Prostate gland (tissue), 2 donors: Measurements from ENCODE around the gene GOLGB1.

Experiments used
- POLR2AphosphoS5 ChIP-seq: sonication (generic); formaldehyde crosslinking; IDR thresholded peaks from one replicate; pipeline ENCODE4 v1.6.1; 2017; ENCODE audit warnings: antibody characterized with exemption
- TF ChIP-seq, protein P1 (sequence below), 4 experiments: fragments of 200-600 bp in 2 of 4; fragments of 450-650 bp in 2 of 4; sonication (generic) in 2 of 4; IDR thresholded peaks; 1 replicate in 3 of 4; 2 replicates in 1 of 4; pipeline ENCODE4 v1.5.1; 2016 to 2019; ENCODE audit warnings: antibody characterized with exemption in 4 of 4, mild to moderate bottlenecking in 2 of 4, moderate library complexity in 2 of 4

GRCh38 chr3:121752772-121753171 lies 3.2 kb upstream of the GOLGB1 start:
- TF ChIP-seq, protein P1, sequence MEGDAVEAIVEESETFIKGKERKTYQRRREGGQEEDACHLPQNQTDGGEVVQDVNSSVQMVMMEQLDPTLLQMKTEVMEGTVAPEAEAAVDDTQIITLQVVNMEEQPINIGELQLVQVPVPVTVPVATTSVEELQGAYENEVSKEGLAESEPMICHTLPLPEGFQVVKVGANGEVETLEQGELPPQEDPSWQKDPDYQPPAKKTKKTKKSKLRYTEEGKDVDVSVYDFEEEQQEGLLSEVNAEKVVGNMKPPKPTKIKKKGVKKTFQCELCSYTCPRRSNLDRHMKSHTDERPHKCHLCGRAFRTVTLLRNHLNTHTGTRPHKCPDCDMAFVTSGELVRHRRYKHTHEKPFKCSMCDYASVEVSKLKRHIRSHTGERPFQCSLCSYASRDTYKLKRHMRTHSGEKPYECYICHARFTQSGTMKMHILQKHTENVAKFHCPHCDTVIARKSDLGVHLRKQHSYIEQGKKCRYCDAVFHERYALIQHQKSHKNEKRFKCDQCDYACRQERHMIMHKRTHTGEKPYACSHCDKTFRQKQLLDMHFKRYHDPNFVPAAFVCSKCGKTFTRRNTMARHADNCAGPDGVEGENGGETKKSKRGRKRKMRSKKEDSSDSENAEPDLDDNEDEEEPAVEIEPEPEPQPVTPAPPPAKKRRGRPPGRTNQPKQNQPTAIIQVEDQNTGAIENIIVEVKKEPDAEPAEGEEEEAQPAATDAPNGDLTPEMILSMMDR (IDR thresholded peaks at IDR 0.05), result no peak
- TF ChIP-seq POLR2AphosphoS5, result no peak
